NCI-H2196 treated with DMSO at 0.1 percent for 48 hours (cell line): ENCODE results near the gene SERPINE1.
"Not testable (repeated sequence)": the region's sequence is repeated elsewhere in the genome, so short reads cannot be mapped to it uniquely, and the experiment has no call there.

Experiments used
- DNase-seq: peaks from one replicate; lab custom pipeline; 2025; ENCODE audit not compliant: unreplicated experiment; lab: John Stamatoyannopoulos, UW

SERPINE1 gene

DNA sequence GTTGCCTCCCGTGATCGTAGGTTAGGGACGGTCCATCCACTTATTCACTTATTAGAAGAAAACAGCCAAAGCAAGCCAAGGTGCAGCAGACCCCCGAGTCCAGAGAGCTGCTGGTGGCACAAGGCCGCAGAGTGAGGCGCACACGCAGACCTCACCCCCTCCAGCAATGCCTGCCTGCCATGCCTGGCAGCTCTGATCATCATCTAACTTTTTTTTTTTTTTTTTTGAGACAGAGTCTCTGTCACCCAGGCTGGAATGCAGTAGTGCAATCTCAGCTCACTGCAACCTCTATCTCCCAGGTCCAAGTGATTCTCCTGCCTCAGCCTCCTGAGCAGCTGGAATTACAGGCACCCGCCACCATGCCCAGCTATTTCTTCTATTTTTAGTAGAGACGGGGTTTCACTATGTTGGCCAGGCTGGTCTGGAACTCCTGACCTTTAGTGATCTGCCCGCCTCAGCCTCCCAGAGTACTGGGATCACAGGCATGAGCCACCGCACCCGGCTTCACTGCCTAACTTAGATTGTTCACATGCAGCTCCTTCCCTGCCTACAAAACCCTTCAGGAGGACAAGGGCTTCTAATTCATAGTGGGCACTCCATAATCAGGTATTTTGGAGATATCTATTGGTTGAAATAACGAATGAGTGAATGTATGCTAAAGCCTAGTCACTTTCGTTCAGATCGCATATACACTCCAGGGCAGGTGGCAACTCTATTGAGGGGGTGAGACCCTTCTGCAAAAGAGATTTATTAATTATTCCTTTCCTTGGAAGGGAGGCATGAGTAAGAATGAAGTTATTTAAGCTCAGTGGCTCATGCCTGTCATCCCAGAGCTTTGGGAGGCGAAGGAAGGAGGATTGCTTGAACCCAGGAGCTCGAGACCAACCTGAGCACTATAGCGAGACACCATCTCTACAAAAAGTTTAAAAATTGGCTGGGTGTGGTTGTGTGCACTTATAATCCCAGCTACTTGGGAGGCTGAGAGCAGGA is 25.8 kb upstream of the SERPINE1 start:
- no peak for DNase-seq

DNA sequence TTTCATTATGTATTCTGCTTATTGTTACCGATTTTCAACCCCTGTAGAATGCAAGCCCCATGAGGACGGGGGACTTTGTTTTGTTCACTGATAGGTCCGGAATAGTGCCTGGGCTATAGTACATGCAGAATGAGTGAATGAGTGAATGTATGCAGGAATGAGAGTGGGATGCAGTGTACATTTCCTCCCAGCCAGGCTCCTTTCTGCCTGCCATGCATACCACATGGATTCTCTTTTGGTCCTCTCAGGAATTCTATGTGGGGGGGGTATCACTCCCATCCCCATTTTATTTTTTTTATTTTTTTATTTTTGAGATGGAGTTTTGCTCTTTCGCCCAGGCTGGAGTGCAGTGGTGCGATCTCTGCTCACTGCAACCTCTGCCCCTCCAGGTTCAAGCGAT is 24.9 kb upstream of the SERPINE1 start:
- no peak for DNase-seq

DNA sequence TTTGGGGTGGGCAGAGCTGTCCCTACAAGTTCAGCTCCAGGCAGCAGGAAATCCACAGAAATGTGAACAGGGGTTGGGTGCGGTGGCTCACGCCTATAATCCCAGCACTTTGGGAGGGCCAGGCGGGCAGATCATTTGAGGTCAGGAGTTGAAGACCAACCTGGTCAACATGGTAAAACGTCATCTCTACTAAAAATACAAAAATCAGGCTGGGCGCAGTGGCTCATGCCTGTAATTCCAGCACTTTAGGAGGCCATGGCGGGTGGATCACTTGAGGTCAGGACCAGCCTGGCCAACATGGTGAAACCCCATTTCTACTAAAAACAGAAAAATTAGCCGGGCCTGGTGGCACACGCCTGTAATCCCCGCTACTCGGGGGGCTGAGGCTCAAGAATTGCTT is 23.2 kb upstream of the SERPINE1 start:
- DNase-seq = not testable (repeated sequence)

DNA sequence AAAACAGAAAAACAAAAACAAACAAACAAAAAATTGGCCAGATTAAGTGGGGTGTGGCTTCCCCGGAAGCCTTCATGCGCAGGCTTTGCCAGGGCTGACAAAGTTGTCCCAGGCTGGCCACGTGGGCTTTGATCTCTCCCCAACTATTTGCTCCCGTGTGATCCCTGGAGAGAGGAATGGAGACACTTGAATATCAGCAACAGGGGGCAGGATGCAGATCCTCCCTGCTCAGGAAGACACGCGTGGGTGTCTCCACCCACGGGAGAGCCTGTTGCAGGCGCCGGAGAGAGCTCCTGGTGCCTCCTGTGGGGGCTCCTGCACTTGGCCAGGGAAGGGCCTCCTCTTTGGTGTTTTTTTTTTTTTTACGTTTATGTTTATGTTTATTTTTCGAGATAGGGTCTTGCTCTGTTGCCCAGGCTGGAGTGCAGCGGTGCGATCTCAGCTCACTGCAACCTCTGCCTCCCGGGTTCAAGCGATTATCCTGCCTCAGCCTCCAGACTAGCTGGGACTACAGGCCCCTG is 22.7 kb upstream of the SERPINE1 start:
- no peak for DNase-seq

DNA sequence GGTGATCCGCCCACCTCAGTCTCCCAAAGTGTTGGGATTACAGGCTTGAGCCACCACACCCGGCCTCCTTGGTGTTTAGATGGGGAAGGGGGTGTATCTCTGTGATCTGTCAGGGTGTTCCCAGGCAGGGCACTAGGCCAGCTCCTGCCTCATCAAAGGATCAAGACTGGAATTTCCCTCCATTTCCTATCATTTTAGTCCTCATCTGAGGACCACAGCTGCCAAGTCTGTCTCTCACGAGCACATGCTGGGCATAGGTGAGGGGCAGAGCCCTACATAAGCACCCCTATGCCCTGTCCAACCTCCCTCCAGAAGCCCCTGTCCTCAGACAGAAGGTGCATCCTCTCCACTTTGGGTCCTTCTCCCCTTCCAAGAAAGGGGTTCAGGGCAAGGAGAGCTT is 22.1 kb upstream of the SERPINE1 start:
- no peak for DNase-seq

DNA sequence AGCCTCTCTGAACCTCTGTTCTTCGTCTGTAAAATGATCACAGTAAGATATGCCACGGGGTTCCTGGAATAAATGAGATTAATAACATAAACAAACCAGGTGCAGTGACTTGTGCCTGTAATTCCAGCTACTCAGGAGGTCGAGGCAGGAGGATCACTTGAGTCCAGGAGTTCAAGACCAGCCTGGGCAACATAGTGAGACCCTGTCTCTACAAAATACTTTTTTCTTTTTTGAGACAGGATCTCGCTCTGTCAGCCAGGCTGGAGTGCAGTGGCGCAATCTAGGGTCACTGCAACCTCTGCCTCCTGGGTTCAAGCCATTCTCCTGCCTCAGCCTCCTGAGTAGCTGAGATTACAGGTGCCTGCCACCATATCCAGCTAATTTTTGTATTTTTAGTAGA is 21.7 kb upstream of the SERPINE1 start:
- DNase-seq = not testable (repeated sequence)

DNA sequence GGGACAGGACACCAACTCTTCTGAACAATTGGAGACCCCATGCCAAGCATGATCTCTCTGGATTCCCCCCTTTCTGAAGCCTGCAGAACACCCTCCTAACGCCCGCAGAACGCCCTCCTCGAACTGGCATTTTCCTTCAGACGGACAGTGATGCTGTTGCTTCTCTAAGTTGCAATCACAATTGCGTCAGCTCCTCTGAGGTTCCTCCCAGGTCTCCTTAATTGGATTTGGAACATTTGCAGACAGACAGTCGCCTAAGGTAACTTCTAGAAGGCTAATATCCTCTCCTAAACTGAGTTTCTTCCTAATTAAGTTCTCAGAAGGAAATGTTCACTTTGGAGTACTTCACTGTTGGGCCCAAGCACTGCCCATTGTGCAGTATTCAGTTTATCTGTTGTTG is 20.5 kb upstream of the SERPINE1 start:
- no peak for DNase-seq

DNA sequence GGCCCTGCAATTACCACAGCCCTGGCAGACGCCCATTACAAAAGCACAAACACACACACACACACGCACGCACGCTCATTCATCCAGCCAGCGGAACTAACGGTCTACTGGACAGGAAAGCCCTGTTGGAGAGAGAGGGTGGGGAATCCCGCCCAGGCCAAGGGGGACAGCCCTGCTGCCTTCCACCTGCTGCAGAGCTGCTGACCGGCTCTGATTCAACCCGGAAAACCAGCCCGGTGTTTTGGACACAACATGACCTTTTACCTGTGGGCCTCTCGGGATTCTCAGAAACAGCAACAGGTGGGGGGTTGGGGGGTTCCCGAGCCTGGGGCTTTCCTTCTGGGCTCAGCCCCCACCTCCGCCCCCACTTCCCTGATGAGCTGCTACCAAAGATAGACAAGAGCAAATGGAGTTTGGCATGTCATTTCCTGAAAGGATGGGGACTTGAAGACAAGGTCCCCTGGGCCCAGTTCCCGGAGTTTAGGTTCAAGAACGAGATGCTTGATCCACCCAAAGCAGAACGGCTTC is 18.5 kb upstream of the SERPINE1 start:
- no peak for DNase-seq

DNA sequence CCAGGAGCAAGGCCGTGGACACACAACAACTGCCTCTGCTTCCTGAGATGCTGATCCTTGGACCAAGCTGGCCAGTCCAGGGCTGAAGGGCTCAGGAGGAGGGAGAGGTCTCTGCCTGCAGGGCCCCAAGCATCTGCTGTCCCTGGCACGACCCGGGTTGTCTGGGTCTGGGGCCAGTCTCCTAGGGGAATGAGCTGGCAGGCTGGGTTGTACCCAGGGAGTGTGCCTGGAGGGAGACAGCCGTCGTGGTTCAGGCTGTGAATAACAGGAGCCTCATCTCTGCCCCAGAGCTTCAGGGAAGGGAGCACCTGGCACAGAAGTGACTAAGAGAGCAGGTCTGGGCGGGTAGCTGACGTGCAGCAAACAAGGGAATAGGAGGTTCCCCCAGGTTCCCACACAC is 17.9 kb upstream of the SERPINE1 start:
- DNase-seq = no peak

DNA sequence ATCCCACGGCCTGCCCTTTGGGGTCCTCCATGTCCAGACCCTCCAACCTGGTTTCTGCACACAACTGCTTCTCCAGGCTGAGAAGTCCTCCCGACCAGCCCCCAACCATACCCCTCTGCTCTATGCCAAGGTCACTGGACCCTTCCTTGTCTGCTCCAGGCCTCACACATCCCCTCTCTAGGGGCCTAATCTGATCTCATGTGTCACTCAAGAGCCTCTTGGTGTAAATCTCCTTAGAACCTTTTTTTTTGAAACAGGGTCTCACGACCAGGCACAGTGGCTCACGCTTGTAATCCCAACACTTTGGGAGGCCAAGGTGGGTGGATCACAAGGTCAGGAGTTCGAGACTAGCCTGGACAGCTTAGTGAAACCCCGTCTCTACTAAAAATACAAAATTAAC is 17.5 kb upstream of the SERPINE1 start:
- DNase-seq = no peak

DNA sequence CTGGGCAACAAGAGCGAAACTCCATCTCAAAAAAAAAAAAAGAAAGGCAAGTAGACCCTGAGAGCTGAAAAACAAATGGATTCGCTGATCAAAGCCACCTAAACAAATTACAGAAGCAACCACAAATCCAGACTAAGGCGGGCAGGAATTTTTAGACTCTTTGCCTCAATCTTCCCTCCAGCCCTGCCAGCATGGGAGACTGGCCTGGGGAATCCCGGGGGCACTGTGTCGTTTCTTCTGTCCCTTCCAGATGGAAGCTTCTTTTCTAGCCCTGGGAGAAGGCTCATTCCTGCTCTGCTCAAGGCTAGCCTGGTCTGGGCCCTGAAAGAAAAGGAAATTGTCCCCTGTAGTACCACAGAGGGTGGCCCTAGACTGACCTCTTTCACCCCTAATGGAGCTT is 15.6 kb upstream of the SERPINE1 start:
- no peak for DNase-seq

DNA sequence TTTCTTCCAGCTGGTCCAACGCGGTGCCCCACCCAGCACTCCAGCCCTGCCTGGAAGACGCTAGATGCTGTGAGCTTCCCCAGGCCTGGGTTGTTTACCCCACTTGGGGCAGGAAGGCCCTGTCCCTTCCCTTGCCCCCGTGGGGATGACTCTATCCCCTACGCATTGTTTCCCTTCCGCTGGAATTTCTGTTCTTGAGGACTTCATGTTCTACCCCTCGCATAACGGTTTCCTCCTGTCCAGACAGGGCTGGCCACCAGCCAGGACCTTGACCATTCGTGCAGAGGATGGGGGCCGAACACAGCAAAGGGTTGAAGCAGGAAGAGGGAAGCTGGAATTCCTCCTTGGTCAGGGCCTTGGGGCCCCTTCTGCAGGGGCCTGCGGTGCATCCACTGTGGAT is 14.7 kb upstream of the SERPINE1 start:
- no peak for DNase-seq

DNA sequence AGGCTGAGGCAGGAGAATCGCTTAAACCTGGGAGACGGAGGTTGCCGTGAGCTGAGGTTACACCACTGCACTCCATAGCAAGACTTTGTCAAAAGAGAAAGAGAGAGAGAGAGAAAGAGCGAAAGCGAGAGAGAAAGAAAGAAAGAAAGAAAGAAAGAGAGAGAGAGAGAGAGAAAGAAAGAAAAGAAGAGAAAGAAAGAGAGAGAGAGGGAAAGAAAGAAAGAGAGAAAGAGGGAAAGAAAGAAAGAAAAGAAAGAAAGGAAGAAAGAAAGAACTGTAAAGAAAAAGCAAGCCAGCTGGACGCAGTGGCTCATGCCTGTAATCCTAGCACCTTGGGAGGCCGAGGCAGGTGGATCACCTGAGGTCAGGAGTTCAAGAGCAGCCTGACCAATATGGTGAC is 13.8 kb upstream of the SERPINE1 start:
- not testable (repeated sequence) for DNase-seq

DNA sequence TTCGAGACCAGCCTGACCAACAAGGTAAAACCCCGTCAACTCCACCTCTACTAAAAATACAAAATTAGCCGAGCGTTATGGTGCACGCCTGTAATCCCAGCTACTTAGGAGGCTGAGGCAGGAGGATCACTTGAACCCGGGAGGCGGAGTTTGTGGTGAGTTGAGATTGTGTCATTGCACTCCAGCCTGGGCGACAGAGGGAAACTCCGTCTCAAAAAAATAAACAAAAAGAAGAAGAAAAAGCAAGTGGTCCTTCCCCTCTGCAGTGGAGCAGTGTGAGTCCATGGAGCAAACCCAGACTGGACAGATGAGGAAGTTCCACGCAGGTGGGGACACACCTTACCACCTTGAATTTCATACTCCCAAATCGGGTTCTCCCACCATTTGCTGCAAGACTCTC is 13.1 kb upstream of the SERPINE1 start:
- no peak for DNase-seq

DNA sequence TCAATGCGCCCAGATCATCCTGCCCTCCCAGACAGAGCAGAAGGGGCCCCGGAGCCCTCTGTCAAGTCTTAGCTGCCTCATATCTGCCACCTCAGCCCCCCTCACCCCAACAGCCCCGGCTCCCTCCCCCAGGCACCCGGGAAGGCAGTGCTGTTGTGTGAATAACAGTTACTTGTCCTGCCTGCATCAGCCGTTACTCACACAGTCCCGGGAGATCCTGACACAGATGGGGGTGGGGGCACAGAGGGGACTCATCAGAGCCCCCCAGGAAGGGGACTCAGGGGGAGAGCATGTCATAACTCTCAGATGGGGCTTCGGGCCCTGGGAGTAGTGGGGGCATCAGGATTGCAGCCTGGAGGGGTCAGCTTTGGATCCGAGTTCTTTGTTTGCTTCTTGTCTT is 12.4 kb upstream of the SERPINE1 start:
- DNase-seq = no peak

DNA sequence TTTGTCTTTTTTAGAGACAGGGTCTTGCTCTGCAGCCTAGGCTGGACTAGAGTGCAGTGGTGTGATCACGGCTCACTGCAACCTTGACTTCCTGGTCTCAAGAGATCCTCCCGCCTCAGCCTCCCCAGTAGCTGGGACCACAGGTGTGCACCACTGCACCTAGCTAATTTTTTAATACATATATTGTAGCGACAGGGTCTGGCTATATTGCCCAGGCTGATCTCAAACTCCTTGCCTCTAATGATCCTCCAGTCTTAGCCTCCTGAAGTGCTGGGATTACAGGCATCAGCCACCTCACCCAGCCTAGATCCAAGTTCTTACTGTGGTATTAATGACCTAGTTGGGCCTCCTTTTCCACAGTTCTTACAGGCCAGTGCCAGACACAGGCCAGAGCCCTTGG is 11.7 kb upstream of the SERPINE1 start:
- no peak for DNase-seq

DNA sequence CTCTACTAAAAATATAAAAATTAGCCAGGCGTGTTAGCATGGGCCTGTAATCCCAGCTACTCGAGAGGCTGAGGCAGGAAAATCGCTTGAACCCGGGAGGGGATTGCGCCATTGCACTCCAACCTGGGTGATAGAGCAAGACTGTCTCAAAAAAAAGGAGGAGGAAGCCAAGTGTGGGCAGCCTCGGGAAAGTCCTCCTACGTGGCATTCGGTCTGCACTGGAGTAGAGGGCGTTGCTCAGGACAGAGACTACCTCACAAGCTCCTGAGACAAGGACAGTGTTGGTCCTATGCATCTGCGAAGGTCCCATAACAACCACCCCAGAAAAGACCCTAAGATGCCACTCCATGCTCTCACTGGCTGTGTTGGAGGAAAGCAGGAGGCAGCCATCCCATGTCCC is 10.0 kb upstream of the SERPINE1 start:
- no peak for DNase-seq

DNA sequence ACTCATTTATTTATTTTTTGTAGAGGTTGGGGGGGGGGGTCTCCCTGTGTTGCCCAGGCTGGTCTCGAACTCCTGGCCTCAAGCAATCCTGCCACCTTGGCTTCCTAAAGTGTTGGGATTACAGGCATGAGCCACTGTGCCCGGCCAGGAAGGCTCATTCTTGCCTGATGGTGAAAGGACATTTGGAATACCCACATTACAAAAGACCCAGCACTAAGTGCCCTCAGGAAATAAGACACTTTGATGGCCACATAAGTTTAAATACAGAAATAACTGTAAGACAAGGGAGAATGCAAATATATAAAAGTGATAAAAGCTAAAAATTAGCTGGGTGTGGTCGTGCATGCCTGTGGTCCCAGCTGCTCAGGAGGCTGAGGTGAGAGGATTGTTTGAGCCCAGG is 8.0 kb upstream of the SERPINE1 start:
- no peak for DNase-seq

DNA sequence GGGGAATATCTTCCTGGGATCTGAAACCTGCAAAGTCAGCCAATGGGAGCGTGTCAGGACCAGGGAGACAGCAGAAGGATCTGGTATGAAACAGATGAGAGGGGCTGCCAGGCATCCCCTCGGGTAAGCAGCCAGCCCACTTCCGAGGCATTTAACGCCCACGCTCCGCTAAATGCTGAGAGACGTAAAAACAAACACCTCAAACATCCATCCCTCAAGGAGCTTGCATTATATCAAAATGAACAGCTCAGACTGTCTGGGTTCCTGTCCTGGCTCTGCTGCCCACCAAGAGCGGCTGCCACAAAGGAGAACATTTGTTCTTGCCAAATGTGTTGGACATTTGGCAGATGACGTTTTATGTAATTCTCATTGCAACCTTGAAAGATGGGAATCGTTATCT is 7.0 kb upstream of the SERPINE1 start:
- DNase-seq = no peak

DNA sequence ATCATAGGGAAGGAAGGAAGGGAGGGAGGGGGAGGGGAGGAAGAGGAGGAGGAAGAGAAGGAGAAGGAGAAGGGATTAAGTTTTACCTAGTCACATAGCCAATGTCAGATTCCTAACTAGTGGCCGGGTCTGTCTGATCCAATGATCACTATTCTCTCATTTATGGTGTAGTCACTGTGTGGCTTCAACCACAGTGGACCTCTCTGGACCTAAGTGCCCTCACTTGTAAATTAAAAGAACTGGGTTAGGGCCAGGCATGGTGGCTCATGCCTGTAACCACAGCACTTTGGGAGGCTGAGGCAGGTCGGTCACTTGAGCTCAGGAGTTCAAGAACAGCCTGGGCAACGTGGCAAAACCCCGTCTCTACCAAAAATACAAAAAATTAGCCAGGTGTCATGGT is 6.6 kb upstream of the SERPINE1 start:
- no peak for DNase-seq

DNA sequence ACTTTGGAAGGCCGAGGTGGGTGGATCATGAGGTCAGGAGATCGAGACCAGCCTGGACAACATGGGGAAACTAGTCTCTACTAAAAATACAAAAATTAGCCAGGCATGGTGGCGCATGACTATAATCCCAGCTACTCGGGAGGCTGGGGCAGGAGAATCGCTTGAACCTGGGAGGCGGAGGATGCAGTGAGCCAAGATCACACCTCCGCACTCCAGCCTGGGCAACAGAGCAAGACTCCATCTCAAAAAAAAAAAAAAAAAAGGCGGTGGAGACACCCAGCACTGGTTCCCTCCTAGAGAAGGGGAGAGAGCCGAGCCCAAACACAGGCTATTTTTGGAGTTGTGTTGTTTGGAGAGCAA is 5.3 kb upstream of the SERPINE1 start:
- not testable (repeated sequence) for DNase-seq
